ENCODE data around the gene COX10.
A peak's percentile ranks its signal among the peaks of the same experiment; 100 is the strongest.

COX10 gene

GRCh38 chr17:14201988-14202380, 132.7 kb downstream of the COX10 start:
- TF ChIP-seq, protein P1, sequence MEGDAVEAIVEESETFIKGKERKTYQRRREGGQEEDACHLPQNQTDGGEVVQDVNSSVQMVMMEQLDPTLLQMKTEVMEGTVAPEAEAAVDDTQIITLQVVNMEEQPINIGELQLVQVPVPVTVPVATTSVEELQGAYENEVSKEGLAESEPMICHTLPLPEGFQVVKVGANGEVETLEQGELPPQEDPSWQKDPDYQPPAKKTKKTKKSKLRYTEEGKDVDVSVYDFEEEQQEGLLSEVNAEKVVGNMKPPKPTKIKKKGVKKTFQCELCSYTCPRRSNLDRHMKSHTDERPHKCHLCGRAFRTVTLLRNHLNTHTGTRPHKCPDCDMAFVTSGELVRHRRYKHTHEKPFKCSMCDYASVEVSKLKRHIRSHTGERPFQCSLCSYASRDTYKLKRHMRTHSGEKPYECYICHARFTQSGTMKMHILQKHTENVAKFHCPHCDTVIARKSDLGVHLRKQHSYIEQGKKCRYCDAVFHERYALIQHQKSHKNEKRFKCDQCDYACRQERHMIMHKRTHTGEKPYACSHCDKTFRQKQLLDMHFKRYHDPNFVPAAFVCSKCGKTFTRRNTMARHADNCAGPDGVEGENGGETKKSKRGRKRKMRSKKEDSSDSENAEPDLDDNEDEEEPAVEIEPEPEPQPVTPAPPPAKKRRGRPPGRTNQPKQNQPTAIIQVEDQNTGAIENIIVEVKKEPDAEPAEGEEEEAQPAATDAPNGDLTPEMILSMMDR (IDR thresholded peaks at IDR 0.05; ENCODE audit: low read depth, low read length) = no peak
- no peak overlapping the region for H3K4me3 ChIP-seq (ENCODE audit: low read depth, low read length)

GRCh38 chr17:14202388-14203166, 133.3 kb downstream of the COX10 start:
- TF ChIP-seq, protein P1 (IDR thresholded peaks at IDR 0.05; ENCODE audit: low read depth, low read length) = no peak
- no peak overlapping the region for H3K4me3 ChIP-seq (ENCODE audit: low read depth, low read length)

- TF ChIP-seq, protein P1 (IDR thresholded peaks at IDR 0.05; ENCODE audit: low read depth, low read length) = 0 out of 2 replicates have a peak, but pooled peaks have one; percentile 10
- H3K4me3 ChIP-seq (ENCODE audit: low read depth, low read length) = no peak overlapping the region
These were observed 134.1 kb downstream of the COX10 start for GRCh38 chr17:14203388-14203787.

GRCh38 chr17:14204084-14204483, 134.8 kb downstream of the COX10 start:
- no peak overlapping the region for H3K4me3 ChIP-seq (ENCODE audit: low read depth, low read length)
- TF ChIP-seq, protein P1 (IDR thresholded peaks at IDR 0.05; ENCODE audit: low read depth, low read length) = no peak

DNA sequence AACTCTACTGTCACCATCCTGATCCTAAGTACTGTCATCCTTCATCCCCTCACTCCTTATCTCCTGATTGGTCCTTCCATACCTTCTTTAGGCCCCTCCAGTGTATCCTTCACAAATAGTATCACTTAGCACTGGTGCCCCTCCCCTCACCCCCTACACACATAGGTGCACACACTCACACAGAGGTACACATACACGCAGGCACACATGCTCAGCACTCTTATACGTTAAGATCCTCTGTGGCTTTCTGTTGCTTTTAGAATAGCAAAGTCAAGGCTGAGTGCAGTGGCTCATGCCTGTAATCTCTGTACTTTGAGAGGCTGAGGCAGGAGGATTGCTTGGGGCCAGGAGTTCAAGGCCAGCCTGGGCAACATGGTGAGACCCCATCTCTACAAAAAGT, 135.2 kb downstream of the COX10 start:
- TF ChIP-seq, protein P1 (IDR thresholded peaks at IDR 0.05; ENCODE audit: low read depth, low read length) = no peak
- H3K4me3 ChIP-seq (ENCODE audit: low read depth, low read length) = no peak overlapping the region

- H3K4me3 ChIP-seq (ENCODE audit: low read depth, low read length) = no peak overlapping the region
- TF ChIP-seq, protein P1 (IDR thresholded peaks at IDR 0.05; ENCODE audit: low read depth, low read length) = no peak
These were observed 136.1 kb downstream of the COX10 start for GRCh38 chr17:14205380-14205779.

- TF ChIP-seq, protein P1 (IDR thresholded peaks at IDR 0.05; ENCODE audit: low read depth, low read length) = no peak
- no peak overlapping the region for H3K4me3 ChIP-seq (ENCODE audit: low read depth, low read length)
These were observed 136.7 kb downstream of the COX10 start for GRCh38 chr17:14205992-14206461.
